Measurements from ENCODE around the gene CFAP99. TPM values are rescaled to one million over a fixed set of nuclear protein-coding genes. Genes with fewer than 3 reads are reported as not detected.

Gene CFAP99
- total and polyA plus RNA-seq, 2 of the 8 experiments (the other 6 are each of a cell fraction or from before 2014, with no cell fraction given) = not detected

DNA sequence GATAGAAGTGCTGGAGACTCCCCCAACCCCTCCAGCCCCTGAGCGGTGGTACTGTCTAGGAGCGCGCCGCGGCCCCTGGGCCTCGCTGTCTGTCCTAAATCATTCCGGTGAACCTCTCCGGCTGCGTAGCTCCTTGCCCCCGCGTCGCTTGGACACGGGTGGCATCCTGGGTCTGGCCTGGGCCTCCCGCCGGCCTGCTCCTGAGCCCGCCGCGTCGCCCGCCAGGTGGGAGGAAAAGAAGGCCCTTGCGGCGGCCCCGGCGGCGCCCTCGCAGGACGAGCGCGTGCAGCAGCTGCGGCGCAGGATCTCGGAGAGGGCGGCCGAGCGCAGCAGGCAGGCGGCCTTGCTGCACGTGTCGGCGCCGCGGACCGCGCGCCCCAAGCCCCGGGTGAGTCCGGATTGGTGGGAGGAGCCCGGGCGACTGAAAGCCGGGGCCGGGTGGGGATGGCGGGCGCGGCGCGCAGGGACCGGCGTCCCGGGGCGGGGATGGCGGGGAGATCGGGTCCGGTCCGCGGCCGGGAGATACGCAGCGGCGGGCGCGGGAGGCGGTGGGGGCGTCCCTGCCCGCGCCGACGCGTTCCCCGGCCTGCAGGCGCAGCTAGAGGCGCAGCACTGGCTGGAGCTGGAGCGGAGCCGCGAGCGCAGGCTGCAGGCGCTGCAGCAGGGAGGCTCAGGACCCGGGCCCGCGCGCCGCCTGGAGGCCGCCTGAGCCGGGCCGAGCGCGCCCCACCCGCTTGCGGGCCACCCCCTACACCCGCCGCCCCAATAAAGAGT is 43.6 kb downstream of the CFAP99 start (continued):
- TF ChIP-seq CHD7 (IDR thresholded peaks at IDR 0.05; ENCODE audit: insufficient replicate concordance, low read length) (no peak), TAF1 (IDR thresholded peaks at IDR 0.05; ENCODE audit: low read depth, low read length) (peak; percentile 59; the same call in 1 of the 2 replicates), SRF (IDR thresholded peaks at IDR 0.05; ENCODE audit: low read depth, low read length) (0 out of 2 replicates have a peak, but pooled peaks have one; percentile 13), GABPA (IDR thresholded peaks at IDR 0.05; ENCODE audit: borderline replicate concordance, insufficient read depth, low read length) (peak; percentile 71; the same call in 1 of the 2 replicates), PHF8 (conservative IDR thresholded peaks at IDR 0.05; ENCODE audit: low read depth, low read length) (peak; percentile 31; the same call in 1 of the 2 replicates)
- TF ChIP-seq, protein P1, sequence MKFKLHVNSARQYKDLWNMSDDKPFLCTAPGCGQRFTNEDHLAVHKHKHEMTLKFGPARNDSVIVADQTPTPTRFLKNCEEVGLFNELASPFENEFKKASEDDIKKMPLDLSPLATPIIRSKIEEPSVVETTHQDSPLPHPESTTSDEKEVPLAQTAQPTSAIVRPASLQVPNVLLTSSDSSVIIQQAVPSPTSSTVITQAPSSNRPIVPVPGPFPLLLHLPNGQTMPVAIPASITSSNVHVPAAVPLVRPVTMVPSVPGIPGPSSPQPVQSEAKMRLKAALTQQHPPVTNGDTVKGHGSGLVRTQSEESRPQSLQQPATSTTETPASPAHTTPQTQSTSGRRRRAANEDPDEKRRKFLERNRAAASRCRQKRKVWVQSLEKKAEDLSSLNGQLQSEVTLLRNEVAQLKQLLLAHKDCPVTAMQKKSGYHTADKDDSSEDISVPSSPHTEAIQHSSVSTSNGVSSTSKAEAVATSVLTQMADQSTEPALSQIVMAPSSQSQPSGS (IDR thresholded peaks at IDR 0.05; ENCODE audit: low read length) = no peak

Data from H1 (cell line).